Panc1 (cell line): ENCODE data around the gene LSM8. TPM values are rescaled to one million over a fixed set of nuclear protein-coding genes. Genes with fewer than 3 reads are reported as not detected.
"Not testable (repeated sequence)": the region's sequence is repeated elsewhere in the genome, so short reads cannot be mapped to it uniquely, and the experiment has no call there.

Experiments used
- ATAC-seq: fragments of 200-7000 bp; cut with Tn5 transposase; 2 replicates; pipeline ENCODE4 v1.9.1; 2020; ENCODE audit warnings: mild to moderate bottlenecking, moderate library complexity
- BruUV-seq: library from RNA; stranded (reverse); fragments of 400-500 nt; replicated peaks from 2 replicates; lab custom pipeline; 2021; lab: Mats Ljungman, UMichigan
- CTCF ChIA-PET: fragments of 300-600 bp; sonication (Branson Sonifier 250); formaldehyde crosslinking; loops from one replicate; lab custom pipeline; 2022; ENCODE audit warnings: antibody characterized with exemption; lab: Charles Lee
- POLR2A ChIA-PET: fragments of 300-600 bp; sonication (Branson Sonifier 250); formaldehyde crosslinking; loops from one replicate; lab custom pipeline; 2022; ENCODE audit warnings: antibody characterized with exemption; lab: Charles Lee
- DNase-seq: peaks from one replicate; pipeline ENCODE4 v3.0.0-alpha.2; 2010; ENCODE audit warnings: low read depth, low spot score
- H3K27ac ChIP-seq: 2 replicates; pipeline ENCODE4 v1.5.1; 2011; ENCODE audit warnings: mild to moderate bottlenecking, low read length, inconsistent platforms
- H3K27me3 ChIP-seq: fragments of 200-500 bp; sonication (Bioruptor generic); 2 replicates; pipeline ENCODE4 v1.6.0; 2014; ENCODE audit warnings: low read length, inconsistent platforms; ENCODE audit not compliant: control insufficient read depth, insufficient read depth
- H3K36me3 ChIP-seq: fragments of 200-500 bp; sonication (Bioruptor generic); 2 replicates; pipeline ENCODE4 v1.5.1; 2014; ENCODE audit warnings: inconsistent platforms, mild to moderate bottlenecking, low read length, moderate library complexity; ENCODE audit not compliant: control insufficient read depth, insufficient read depth
- H3K4me1 ChIP-seq: 2 replicates; pipeline ENCODE4 v1.5.1; 2011; ENCODE audit warnings: inconsistent platforms, mild to moderate bottlenecking, low read length, moderate library complexity; ENCODE audit not compliant: control insufficient read depth, insufficient read depth
- H3K4me3 ChIP-seq, 2 experiments: 2 replicates each; pipeline ENCODE4 v1.5.1; 2011 to 2012; ENCODE audit warnings: low read depth in 2 of 2, low read length in 2 of 2, mild to moderate bottlenecking in 2 of 2, inconsistent platforms in 1 of 2, moderate library complexity in 1 of 2
- H3K9me3 ChIP-seq: fragments of 200-500 bp; sonication (Bioruptor generic); 2 replicates; pipeline ENCODE4 v1.5.1; 2014; ENCODE audit warnings: low read depth, mild to moderate bottlenecking, inconsistent platforms, low read length, moderate library complexity; ENCODE audit not compliant: control insufficient read depth, insufficient read depth
- in situ Hi-C: cut with HindIII; loops from 2 replicates; pipeline ENCODE4 v1.10.0; 2016; ENCODE audit warnings: low sequenced_read_pairs, low pct_unique_long_range_greater_than_20kb
- intact Hi-C: fragments of 100-400 bp; cut with micrococcal nuclease; formaldehyde crosslinking; loops from one replicate; pipeline ENCODE4 v1.10.0; 2022; ENCODE audit not compliant: unreplicated experiment
- total RNA-seq: library from RNA; stranded (reverse); gene quantifications from one replicate; pipeline ENCODE4 v1.2.1, GENCODE V29; 2021; ENCODE audit not compliant: unreplicated experiment

The LSM8 gene
- total RNA-seq, 1 experiment from 2014 or later: 27.9 TPM

- H3K27me3 ChIP-seq, in situ Hi-C loops, H3K27ac ChIP-seq, CTCF ChIA-PET, BruUV-seq, H3K4me1 ChIP-seq, intact Hi-C loops, ATAC-seq, DNase-seq, H3K36me3 ChIP-seq, POLR2A ChIA-PET, H3K4me3 ChIP-seq, H3K9me3 ChIP-seq: not testable (repeated sequence)
These were observed 56.4 kb downstream of the LSM8 start for GRCh38 chr7:118240320-118240719.

Other genes starting within 250 kb of the LSM8 start
- gene ANKRD7, start 40.5 kb downstream of the LSM8 start, total RNA-seq: 1.0 TPM